Activated naive CD8-positive, alpha-beta T cell treated with anti-CD3 and anti-CD28 coated beads, Interleukin-2, amount 50 U/mL, for 24 hours (primary cell): Measurements from ENCODE around the gene GAS7.

ENCODE experiments used
- ATAC-seq: fragments of 150-1000 bp; cut with Tn5 transposase; one replicate; pipeline ENCODE4 v1.10.0; 2021
- DNase-seq: peaks from one replicate; pipeline ENCODE4 v3.0.0; 2021
- H3K27ac Mint-ChIP-seq: one replicate; pipeline ENCODE4 v1.8.0; 2021; ENCODE audit warnings: mild to moderate bottlenecking, mixed read lengths
- H3K27me3 Mint-ChIP-seq: one replicate; pipeline ENCODE4 v1.8.0; 2021; ENCODE audit warnings: mixed read lengths
- H3K36me3 Mint-ChIP-seq: one replicate; pipeline ENCODE4 v1.8.0; 2021; ENCODE audit warnings: low read depth, mixed read lengths
- H3K4me1 Mint-ChIP-seq: one replicate; pipeline ENCODE4 v1.8.0; 2021; ENCODE audit warnings: mixed read lengths
- H3K4me3 Mint-ChIP-seq: one replicate; pipeline ENCODE4 v1.8.0; 2021; ENCODE audit warnings: mild to moderate bottlenecking, moderate library complexity, mixed read lengths
- H3K9me3 Mint-ChIP-seq: one replicate; pipeline ENCODE4 v1.8.0; 2021; ENCODE audit warnings: mixed read lengths

GAS7 gene

GRCh38 chr17:10171122-10171571 lies 27.3 kb downstream of the GAS7 start:
- DNase-seq: no peak
- peaks cover 12% of the 10 kb centered on the region for H3K27me3 Mint-ChIP-seq
- H3K9me3 Mint-ChIP-seq: no peaks in the 10 kb centered on the region
- H3K4me1 Mint-ChIP-seq: peaks cover 23% of the 10 kb centered on the region
- no peak for ATAC-seq
- H3K36me3 Mint-ChIP-seq: no peaks in the 10 kb centered on the region
- H3K4me3 Mint-ChIP-seq: peak overlapping the region; percentile 36
- H3K27ac Mint-ChIP-seq: no peak overlapping the region

GRCh38 chr17:10170233-10170632 lies 28.2 kb downstream of the GAS7 start:
- H3K4me1 Mint-ChIP-seq: peaks cover 23% of the 10 kb centered on the region
- no peak overlapping the region for H3K4me3 Mint-ChIP-seq
- no peaks in the 10 kb centered on the region for H3K36me3 Mint-ChIP-seq

DNA sequence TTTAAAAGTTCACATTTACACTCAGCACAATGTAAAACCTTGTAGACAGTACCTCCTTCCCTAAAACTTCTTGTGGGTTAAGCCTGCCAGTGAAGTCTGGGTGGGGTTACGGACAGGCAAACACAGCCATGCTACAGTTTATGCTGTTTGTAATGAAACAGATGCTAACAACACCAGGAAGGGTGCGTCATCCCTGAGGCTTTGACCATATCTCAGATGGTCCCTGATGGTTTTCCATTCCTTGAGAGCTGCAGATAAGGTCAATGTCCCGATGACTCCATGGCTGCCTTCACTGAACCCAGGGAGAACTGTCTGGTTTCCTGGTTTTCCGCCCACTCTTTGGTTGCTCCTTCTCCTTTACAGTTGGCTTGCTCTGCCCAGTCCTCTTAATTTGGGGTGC lies 29.1 kb downstream of the GAS7 start:
- Mint-ChIP-seq H3K9me3 (no peaks in the 10 kb centered on the region), H3K27me3 (peaks cover 12% of the 10 kb centered on the region), H3K36me3 (no peaks in the 10 kb centered on the region), H3K27ac (no peak overlapping the region), H3K4me1 (peaks cover 23% of the 10 kb centered on the region), H3K4me3 (no peak overlapping the region)
- ATAC-seq (no peak), DNase-seq (no peak)

More at GRCh38 chr17:10170233-10170632, 28.2 kb downstream of the GAS7 start:
- no peak for DNase-seq
- Mint-ChIP-seq H3K9me3 (no peaks in the 10 kb centered on the region), H3K27me3 (peaks cover 12% of the 10 kb centered on the region), H3K27ac (no peak overlapping the region)
- no peak for ATAC-seq

DNA sequence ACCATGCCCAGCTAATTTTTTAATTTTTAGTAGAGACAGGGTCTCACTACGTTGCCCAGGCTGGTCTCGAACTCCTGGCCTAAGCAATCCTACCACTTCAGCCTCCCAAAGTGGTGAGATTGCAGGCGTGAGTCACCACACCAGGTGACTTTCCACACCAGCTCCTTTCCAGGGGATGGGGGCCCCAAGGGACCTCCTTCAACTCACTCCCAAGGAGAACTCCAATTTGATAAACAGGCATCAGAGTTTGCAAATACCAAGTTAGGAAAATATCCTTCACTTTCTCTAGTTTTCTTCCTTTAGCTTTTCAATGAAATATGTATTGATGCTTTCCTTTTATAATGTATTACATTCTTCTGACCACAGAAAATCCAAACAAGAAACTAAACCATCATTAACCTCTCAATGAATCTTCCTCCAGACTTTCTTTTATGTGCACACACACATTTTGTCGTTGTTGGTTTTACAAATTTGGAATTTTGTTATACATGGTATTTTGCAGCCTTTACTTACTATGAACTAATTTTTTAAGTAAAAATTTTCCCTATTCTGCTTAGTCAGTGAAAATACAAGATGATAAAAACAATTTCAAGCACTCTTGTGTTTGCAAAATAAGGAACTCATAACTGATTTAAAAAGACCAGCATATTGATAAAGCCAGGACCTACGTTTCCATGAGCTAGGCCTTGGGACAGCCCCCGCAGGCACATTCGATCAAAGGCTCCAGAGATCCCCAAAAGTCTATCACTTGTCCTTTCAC lies 32.0 kb downstream of the GAS7 start:
- Mint-ChIP-seq H3K27me3 (peaks cover 6% of the 10 kb centered on the region), H3K27ac (no peak overlapping the region)
- no peak for ATAC-seq

GRCh38 chr17:10162096-10162495 lies 36.3 kb downstream of the GAS7 start:
- H3K4me1 Mint-ChIP-seq: peaks cover 14% of the 10 kb centered on the region
- peak; percentile 54 for ATAC-seq

More for the DNA sequence above, 32.0 kb downstream of the GAS7 start:
- Mint-ChIP-seq H3K4me1 (peaks cover 15% of the 10 kb centered on the region), H3K4me3 (no peak overlapping the region), H3K9me3 (no peaks in the 10 kb centered on the region), H3K36me3 (no peaks in the 10 kb centered on the region)
- no peak for DNase-seq

GRCh38 chr17:10161386-10161785 lies 37.0 kb downstream of the GAS7 start:
- no peaks in the 10 kb centered on the region for H3K9me3 Mint-ChIP-seq
- no peaks in the 10 kb centered on the region for H3K36me3 Mint-ChIP-seq
- H3K27me3 Mint-ChIP-seq: peaks cover 2% of the 10 kb centered on the region
- ATAC-seq (no peak), DNase-seq (no peak)
- no peak overlapping the region for H3K4me3 Mint-ChIP-seq
- H3K27ac Mint-ChIP-seq: no peak overlapping the region
- H3K4me1 Mint-ChIP-seq: peaks cover 19% of the 10 kb centered on the region

More at GRCh38 chr17:10162096-10162495, 36.3 kb downstream of the GAS7 start:
- Mint-ChIP-seq H3K36me3 (no peaks in the 10 kb centered on the region), H3K27ac (no peak overlapping the region), H3K9me3 (no peaks in the 10 kb centered on the region), H3K4me3 (no peak overlapping the region), H3K27me3 (peaks cover 2% of the 10 kb centered on the region)
- no peak for DNase-seq

DNA sequence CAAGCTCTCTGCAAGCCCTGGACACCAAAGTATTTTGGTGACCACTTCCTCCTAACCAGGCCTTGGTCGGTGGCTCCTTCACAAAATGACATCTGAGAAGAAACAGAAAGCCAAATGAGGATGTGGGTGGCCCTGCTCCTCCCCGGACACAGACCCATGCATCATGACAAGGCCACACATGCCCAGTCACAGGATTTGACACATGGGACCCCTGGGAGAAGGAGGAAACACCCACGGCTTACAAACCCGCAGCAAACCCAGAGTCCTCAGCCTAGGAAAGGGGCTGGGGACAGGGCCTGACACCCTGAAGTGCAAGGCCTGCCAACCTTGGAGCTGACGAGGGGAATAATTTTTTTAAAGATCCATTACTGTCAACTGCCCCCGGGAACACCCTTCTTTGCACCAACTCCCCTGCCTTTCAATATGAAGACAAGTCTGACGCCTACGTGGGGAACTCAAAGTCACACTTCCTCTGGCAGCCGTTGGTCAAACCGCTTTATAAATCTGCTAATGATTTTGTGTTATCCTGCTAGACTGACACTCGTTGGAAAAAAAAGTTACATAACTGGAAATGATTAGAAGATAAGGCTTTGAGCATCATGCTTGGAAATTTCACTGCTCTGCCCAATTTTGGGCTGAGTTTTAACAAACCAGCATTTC lies 41.3 kb downstream of the GAS7 start:
- peak overlapping the region; percentile 17 for H3K27ac Mint-ChIP-seq
- H3K36me3 Mint-ChIP-seq: no peaks in the 10 kb centered on the region
- DNase-seq (peak; percentile 30), ATAC-seq (peak; percentile 48)
- H3K27me3 Mint-ChIP-seq: peaks cover 2% of the 10 kb centered on the region
- H3K4me3 Mint-ChIP-seq: peak overlapping the region; percentile 25
- no peaks in the 10 kb centered on the region for H3K9me3 Mint-ChIP-seq
- H3K4me1 Mint-ChIP-seq: peaks cover 25% of the 10 kb centered on the region

- DNase-seq: no peak
- ATAC-seq: peak; percentile 24
- H3K36me3 Mint-ChIP-seq: no peaks in the 10 kb centered on the region
- H3K9me3 Mint-ChIP-seq: no peaks in the 10 kb centered on the region
- peaks cover 2% of the 10 kb centered on the region for H3K27me3 Mint-ChIP-seq
- H3K4me1 Mint-ChIP-seq: peaks cover 28% of the 10 kb centered on the region
- H3K27ac Mint-ChIP-seq: peak overlapping the region; percentile 17
- H3K4me3 Mint-ChIP-seq: no peak overlapping the region
These were observed 41.8 kb downstream of the GAS7 start for GRCh38 chr17:10156599-10156947.

DNA sequence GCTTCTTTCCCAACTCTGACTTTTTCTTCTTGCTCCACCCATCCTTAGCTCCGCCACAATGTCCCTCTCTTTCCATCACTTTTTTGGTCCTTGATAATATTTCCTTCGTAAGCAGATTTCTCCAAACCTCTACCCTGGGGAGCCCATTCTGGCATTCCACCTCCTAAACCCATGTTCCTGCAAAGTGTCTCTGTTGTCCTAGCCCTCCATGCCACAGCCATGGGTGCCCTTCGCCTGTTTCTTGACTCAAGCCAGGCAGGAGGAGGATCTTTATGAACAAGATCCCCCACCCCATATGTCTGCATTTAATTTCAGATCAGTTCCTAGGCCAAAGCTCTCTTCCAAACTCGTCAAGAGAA lies 42.4 kb downstream of the GAS7 start:
- no peak overlapping the region for H3K4me3 Mint-ChIP-seq
- no peak overlapping the region for H3K27ac Mint-ChIP-seq
- H3K4me1 Mint-ChIP-seq: peaks cover 29% of the 10 kb centered on the region
- no peaks in the 10 kb centered on the region for H3K36me3 Mint-ChIP-seq
- DNase-seq (no peak), ATAC-seq (no peak)
- H3K9me3 Mint-ChIP-seq: no peaks in the 10 kb centered on the region
- H3K27me3 Mint-ChIP-seq: peaks cover 2% of the 10 kb centered on the region

DNA sequence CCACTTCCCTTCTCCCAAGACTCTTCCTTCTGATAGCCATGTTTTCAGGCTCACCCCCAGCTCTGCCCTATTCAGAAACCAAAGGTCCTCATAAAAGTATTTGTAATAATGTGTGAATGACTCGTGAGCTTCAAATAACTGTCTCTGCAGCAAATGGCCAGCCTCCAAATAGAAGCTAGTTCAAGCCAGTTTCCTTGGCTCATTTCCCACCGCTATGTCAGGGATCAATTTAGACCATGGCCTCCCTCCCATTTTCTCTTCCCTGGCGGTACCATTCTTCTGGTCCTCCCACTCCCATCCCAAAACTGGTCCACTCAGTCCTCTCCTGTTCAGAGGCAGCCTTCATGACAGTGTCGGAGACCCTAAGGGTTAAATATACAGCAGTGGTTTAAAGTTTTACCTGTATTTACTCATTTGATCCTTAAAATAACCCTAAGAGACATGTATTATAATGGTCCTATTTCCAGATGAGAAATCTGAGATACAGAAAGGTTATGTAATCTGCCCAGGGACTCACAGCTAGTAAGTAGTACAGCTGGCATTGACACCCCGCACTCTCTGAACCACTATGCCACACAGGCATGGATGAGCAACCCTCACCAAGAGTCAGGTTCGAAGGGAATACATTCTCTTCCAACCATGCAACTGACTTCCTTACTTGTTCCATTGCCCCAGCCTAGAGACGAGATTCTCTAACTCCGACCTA lies 42.9 kb downstream of the GAS7 start:
- Mint-ChIP-seq H3K27ac (no peak overlapping the region), H3K9me3 (no peaks in the 10 kb centered on the region), H3K27me3 (peaks cover 2% of the 10 kb centered on the region), H3K36me3 (no peaks in the 10 kb centered on the region), H3K4me1 (peaks cover 32% of the 10 kb centered on the region), H3K4me3 (no peak overlapping the region)
- ATAC-seq (no peak), DNase-seq (no peak)

DNA sequence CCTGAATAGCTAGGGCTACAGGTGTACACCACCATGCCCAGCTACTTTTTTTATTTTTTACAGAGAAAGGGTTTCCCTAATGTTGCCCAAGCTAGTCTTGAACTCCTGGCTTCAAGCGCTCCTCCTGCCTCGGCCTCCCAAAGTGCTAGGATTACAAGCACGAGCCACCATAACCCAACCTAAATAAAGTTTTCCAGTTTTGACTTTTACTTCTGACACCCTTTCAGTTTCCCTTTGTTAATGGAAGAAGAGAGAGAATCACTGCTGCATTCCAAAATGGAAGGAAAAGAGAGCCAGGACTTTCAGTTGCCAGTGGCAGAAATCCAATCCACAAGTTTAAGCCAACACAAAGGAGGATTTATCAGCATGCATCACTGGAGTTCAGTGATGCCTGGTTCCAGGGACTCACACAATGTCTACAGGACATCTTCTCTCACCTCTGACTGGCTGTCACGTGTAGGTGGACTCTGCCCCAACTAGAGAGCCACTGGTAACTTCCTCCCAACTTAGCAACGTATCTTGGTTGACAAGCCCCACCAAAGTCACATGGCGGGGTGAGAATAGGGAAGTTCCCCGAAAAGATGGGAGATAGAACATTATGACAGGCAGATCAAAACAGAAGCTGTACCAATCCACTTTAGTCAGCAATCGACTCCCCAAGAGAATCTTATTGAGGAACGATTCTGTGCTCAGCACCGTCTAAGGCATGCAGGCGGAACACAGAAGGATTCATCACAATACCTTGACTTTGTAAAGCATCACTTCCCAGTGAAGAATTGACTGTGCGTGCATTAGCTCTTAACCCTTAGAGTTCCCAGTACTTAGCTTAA lies 46.5 kb downstream of the GAS7 start:
- Mint-ChIP-seq H3K4me1 (peaks cover 51% of the 10 kb centered on the region), H3K27me3 (peaks cover 9% of the 10 kb centered on the region), H3K4me3 (no peak overlapping the region), H3K27ac (peak overlapping the region; percentile 34), H3K9me3 (peaks cover 4% of the 10 kb centered on the region), H3K36me3 (no peaks in the 10 kb centered on the region)
- DNase-seq (no peak), ATAC-seq (peak; percentile 26)

DNA sequence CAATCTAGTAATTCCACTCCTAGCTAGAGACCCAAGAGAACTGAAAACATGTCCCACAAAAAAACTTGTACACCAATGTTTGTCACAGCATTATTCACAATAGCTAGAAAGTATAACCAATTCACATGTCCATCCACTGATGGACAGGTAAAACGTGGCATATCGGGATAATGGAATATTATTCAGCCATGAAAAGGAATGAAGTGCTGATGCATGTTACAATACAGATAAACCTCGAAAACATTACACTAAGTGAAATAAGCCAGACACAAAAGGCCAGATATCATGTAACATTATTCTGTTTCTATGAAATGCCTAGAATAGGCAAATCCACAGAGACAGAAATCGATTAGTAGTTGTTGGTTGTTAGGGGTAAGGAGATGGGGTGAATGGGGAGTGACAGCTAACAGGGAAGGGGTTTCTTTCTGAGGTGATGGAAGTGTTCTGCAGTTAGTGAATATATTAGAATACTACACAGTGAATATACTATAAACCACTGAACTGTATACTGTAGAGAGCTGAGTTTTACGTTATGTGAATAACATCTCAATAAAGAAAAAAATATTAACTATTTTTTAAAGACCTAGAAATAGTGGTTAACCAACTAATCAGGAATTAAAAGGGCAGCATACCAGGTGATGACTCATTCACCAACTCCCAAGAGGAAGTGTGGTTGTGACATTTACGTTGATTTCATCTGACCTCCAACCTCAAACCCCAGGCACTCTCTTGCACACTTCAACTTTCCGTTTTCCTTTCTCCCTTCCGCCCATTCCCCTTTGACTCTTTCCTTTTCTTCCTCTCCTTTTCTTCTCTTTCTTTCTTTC lies 48.6 kb downstream of the GAS7 start:
- Mint-ChIP-seq H3K36me3 (no peaks in the 10 kb centered on the region), H3K4me3 (peak overlapping the region; percentile 55), H3K27ac (peak overlapping the region; percentile 75), H3K9me3 (peaks cover 4% of the 10 kb centered on the region), H3K4me1 (peaks cover 50% of the 10 kb centered on the region), H3K27me3 (peaks cover 9% of the 10 kb centered on the region)
- ATAC-seq (peak; percentile 58), DNase-seq (peak; percentile 26)

GRCh38 chr17:10147761-10148415 lies 50.5 kb downstream of the GAS7 start:
- ATAC-seq (no peak), DNase-seq (no peak)
- peak overlapping the region; percentile 30 for H3K27ac Mint-ChIP-seq
- H3K4me3 Mint-ChIP-seq: no peak overlapping the region
- peaks cover 9% of the 10 kb centered on the region for H3K27me3 Mint-ChIP-seq
- H3K36me3 Mint-ChIP-seq: no peaks in the 10 kb centered on the region
- peaks cover 53% of the 10 kb centered on the region for H3K4me1 Mint-ChIP-seq
- peaks cover 4% of the 10 kb centered on the region for H3K9me3 Mint-ChIP-seq
